Activated CD8-positive, alpha-beta memory T cell treated with anti-CD3 and anti-CD28 coated beads for 4 hours (primary cell): ENCODE data around the gene ZNF414.
"Not testable (repeated sequence)": the region's sequence is repeated elsewhere in the genome, so short reads cannot be mapped to it uniquely, and the experiment has no call there.

Experiments used
- DNase-seq, 2 donors: peaks; one replicate each; pipeline ENCODE4 v3.0.0-alpha.2; 2020; ENCODE audit warnings: low read depth in 2 of 2

Gene ZNF414, protein sequence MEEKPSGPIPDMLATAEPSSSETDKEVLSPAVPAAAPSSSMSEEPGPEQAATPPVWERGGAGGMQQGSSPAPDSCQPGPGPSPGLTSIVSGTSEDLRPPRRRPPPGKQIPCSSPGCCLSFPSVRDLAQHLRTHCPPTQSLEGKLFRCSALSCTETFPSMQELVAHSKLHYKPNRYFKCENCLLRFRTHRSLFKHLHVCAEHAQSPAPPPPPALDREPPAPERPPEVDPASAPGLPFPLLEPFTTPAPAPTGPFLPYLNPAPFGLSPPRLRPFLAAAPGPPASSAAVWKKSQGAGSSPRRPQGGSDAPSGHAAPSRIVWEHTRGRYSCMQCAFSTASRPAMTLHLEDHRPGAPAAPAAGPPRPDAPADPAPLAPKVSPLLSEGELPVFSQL

GRCh38 chr19:8513687-8514504 is at the start of gene ZNF414:
Gene ZNF414, minus strand, starts transcription at chr19:8514167. Its CDS starts 121 bp downstream, at chr19:8514046.
- DNase-seq: peak; percentile 93 to 96

GRCh38 chr19:8561075-8561764 is 47.3 kb upstream of the ZNF414 start:
- no peak for DNase-seq

GRCh38 chr19:8558325-8558724 is 44.4 kb upstream of the ZNF414 start:
- no peak for DNase-seq

GRCh38 chr19:8557642-8558238 is 43.8 kb upstream of the ZNF414 start:
- DNase-seq: no peak

DNA sequence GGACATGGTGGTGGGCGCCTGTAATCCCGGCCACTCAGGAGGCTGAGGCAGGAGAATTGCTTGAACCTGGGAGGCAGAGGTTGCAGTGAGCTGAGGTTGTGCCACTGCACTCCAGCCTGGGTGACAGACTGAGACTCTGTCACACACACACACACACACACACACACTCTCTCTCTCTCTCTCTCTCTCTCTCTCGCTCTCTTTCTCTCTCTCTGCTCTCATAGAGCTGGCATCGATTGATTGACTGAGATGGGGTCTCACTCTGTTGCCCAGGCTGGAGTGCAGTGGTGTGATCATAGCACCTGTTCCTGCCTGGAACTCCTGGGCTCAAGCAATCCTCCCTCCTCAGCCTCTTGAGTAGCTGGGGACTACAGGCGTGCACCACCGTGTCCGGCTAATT is 39.8 kb upstream of the ZNF414 start:
- DNase-seq: not testable (repeated sequence)

DNA sequence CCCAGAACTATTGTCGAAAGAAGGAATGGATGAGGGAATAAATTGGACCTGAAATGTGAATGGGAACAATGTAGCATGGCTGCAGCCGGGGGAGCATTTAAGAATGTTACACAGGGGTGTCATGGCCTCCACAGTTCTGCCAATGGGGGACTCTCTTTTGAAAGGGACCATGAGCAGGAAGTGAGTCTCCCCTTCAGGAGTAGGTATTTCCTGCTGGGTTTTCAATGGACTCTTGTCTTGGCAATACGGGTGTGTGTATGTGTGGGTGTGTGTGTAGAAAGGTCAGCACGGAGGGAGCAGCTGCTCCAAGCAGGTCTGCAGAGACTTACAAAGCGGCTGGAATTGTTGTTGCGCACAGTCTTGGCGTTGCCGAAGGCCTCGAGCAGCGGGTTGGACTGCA is 38.8 kb upstream of the ZNF414 start:
- DNase-seq: no peak

GRCh38 chr19:8550070-8550469 is 36.1 kb upstream of the ZNF414 start:
- no peak for DNase-seq

DNA sequence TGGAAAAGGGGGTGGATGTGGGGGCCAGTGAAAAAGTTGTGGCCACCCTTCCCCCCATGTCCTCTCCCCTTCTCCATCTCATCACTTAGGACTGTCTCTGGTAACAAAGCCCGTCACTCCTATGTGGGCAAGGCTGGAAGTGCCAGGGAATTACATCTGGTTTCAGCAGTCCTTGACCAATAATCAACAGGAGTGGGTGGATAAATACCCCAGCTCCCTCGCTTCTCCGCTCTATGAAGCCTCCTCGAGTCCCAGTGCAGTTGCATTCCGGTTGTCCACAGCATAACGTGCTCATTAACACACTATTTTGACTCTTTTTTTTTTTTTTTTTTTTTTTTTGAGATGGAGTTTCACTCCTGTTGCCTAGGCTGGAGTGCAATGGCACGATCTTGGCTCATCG is 31.8 kb upstream of the ZNF414 start:
- no peak for DNase-seq

GRCh38 chr19:8544168-8544567 is 30.2 kb upstream of the ZNF414 start:
- DNase-seq: no peak

DNA sequence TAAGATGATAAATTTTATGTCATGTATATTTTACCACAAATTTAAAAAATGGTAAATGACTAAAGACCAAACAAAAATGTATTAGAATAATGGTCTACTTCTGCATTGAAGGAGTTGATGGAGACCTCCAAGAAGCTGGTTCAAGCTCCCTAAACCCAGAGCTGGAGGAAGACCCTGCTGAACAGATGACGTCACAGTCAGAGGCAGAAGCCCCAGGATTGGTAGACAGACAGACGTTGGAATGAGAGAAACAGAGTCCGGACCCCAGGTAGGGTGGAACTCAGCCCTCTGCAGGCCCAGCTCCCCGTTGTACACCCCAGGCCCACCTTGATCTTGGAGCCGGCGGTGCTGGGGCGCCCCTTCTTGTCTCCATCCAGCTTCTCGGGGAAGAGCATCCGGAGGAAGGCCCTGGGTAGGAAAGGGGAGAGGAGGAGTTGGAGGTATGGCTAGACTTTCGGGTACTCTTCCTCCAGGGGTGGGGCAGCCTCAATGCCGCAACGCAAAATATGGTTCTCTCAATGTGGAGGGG is 25.7 kb upstream of the ZNF414 start:
- no peak for DNase-seq

- DNase-seq: no peak
Observed at GRCh38 chr19:8537099-8537498, 23.1 kb upstream of the ZNF414 start.

GRCh38 chr19:8536282-8536681 is 22.3 kb upstream of the ZNF414 start:
- no peak for DNase-seq

GRCh38 chr19:8532225-8532624 is 18.3 kb upstream of the ZNF414 start:
- DNase-seq: no peak

DNA sequence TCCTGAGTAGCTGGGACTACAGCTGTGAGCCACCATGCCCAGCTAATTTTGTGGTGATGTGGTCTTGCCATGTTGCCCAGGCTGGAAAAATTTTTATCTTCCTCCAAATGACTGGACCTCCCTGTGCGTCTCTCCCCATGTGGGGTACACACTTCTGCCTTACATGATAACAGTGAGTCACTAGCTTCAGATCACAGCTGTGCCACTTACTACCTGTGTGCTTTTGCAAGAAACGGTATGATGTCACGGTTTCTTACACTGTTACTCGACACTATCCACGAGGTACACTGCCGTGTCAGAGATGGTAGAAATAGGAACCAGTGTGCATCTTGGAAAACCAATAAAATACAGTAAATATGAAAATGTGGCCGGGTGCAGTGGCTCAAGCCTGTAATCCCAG is 17.5 kb upstream of the ZNF414 start:
- no peak for DNase-seq

DNA sequence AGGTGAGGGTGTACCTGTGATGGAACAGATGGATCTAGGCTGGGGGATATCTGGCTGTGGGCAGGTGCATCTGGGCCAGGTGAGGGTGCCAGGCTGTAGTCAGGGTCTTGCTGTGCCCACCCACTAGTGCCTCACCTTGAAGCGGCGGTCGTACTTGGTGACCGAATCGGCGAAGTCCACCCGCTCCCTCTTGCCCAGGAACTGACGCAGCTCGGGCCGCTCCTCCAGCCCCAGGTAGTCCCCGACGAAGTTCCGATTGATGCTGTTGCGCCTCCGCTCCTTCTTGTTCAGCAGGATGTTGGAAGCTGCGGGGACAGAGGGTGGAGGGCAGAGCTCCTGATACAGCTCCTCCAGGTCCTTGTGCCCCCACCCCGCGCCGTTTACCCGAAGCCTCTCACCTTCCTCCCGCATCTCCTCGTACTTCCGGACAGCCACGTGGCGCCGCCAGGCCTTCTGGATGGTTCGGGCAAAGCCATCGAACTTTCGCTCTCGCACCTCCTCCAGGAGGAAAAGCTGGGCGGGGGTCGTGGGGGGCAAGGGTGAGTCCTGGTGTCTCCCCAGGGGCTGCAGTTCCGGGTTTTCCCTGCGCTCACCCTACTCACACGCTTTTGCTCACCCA is 16.2 kb upstream of the ZNF414 start:
- no peak for DNase-seq

DNA sequence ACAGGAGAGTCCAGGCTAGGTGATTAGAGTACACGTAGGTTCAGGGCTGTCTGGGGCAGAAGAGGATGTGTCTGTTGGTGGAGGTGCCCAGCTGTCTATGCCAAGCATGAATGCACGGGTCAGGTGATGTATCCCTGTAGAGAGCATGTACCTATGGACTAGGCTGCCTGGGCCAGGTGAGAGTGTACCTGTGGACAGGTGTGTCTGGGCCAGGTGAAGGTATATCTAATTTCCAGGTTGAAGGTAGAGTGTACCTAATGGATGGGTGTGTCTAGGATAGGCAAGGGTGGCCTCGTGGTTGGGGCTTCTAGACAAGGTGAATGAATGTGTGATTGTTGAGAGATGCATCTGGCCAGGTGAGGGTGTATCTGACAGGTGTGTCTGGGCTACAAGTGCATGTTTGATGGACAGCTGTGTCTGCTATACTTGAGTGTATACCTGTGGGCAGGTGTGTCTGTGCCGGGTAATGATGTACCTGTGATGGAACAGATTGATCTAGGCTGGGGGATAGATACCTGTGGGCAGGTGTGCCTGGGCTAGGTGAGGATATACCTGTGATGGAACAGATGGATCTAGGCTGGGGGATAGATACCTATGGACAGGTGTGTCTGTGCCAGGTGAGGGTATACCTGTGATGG is 15.5 kb upstream of the ZNF414 start:
- no peak for DNase-seq

DNA sequence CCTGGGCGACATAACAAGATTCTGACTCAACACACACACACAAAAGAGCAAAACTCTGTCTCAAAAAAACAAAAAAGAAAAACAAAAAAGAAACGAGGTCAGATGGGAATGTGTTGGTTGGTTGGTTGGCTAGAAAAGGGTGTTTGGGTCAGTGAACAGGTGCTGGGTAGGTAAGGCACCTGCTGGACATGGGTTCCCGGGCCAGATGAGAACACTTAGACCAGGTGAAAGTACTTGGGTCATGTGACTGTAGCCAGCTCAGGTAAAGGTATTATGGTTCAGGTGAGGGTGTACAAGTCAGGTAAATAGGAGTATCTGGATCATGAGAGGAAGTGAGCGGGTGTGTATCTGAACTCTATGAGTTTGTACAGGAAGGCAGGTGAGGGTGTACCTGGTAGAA is 14.5 kb upstream of the ZNF414 start:
- no peak for DNase-seq

DNA sequence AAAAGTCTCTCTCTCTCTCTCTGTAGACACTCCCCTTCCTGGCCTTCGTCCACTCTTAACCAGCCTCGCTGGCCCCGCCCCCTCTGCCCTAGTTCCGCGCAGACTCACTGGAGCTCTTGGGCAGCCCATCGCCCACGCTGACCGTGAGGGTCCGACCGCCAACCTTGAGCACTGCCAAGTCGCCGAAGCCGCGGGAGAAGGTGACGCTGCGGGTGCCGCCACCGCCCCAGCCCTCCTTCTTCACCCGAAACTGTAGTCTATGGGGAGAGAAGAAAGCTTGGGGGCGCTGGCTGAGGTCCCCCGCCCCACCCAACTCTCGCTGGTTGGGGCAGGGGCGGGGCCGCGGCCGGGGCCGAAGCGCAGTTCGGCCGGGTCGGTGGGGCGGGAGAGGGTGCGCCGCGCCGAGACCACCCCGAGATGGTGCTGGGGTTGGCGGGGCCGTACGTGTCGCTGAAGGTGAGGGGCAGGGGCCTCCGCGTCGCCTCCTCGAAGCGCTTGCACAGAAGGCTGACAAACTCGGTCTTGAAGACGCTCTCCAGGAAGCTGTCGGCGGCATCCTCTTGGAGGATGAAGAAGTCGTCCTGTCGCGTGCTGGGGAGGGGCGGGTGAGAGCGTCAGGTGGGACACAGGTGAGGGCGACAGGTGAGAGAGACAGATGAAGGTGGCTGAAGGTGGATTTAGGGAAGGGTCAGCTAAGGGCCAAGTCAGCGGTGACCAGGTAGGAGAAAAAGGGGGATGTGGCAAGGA is 12.6 kb upstream of the ZNF414 start:
- no peak for DNase-seq

GRCh38 chr19:8525401-8525684 is 11.4 kb upstream of the ZNF414 start:
- DNase-seq: no peak

DNA sequence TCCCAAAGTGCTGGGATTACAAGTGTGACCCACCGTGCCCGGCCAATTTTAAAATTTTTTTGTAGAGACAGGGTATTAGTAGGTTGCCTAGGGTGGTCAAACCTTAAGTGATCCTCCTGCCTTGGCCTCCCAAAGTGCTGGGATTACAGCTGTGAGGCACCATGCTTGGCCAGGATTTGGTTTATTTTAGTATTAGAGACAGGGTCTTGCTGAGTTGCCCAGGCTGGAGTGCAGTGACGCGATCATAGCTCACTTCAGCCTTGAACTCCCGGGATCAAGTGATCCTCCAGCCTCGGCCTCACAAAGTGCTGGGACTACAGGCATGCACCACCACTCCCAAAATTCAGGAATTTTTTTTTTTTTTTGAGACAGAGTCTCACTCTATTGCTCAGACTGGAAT is 5.4 kb upstream of the ZNF414 start:
- DNase-seq: no peak
